A673 (cell line): Measurements from ENCODE around the gene ZNF48. TPM values are rescaled to one million over a fixed set of nuclear protein-coding genes. Genes with fewer than 3 reads are reported as not detected.

Source experiments
- BruUV-seq: library from RNA; stranded (reverse); fragments of 400-500 nt; replicated peaks from 2 replicates; lab custom pipeline; 2021; lab: Mats Ljungman, UMichigan
- CTCF ChIA-PET: fragments of 300-600 bp; sonication (Branson Sonifier 250); formaldehyde crosslinking; loops from one replicate; lab custom pipeline; 2022; ENCODE audit warnings: antibody characterized with exemption; lab: Charles Lee
- POLR2A ChIA-PET: fragments of 300-600 bp; sonication (Branson Sonifier 250); formaldehyde crosslinking; loops from one replicate; lab custom pipeline; 2022; ENCODE audit warnings: antibody characterized with exemption; ENCODE audit not compliant: low non-redundant PET; lab: Charles Lee
- DNase-seq: peaks from one replicate; pipeline ENCODE4 v3.0.0-alpha.2; 2015; ENCODE audit warnings: low spot score
- H3K27ac ChIP-seq: fragments of 200-600 bp; sonication (generic); 2 replicates; pipeline ENCODE4 v1.5.1; 2016; ENCODE audit warnings: mixed run types, low read depth, mild to moderate bottlenecking, mixed read lengths, antibody characterized with exemption, low read length; ENCODE audit not compliant: poor library complexity, severe bottlenecking
- H3K27me3 ChIP-seq: fragments of 200-600 bp; sonication (generic); replicated peaks from 2 replicates; pipeline ENCODE4 v1.6.1; 2017; ENCODE audit warnings: mixed run types, low read depth, mild to moderate bottlenecking, mixed read lengths, antibody characterized with exemption, low read length; ENCODE audit not compliant: insufficient read depth, poor library complexity
- H3K36me3 ChIP-seq: fragments of 200-600 bp; sonication (generic); 2 replicates; pipeline ENCODE4 v1.6.1; 2016; ENCODE audit warnings: mixed run types, mild to moderate bottlenecking, mixed read lengths, antibody characterized with exemption, low read length; ENCODE audit not compliant: insufficient read depth, poor library complexity, severe bottlenecking
- H3K4me1 ChIP-seq: fragments of 200-600 bp; sonication (generic); 2 replicates; pipeline ENCODE4 v1.6.1; 2017; ENCODE audit warnings: mixed run types, mild to moderate bottlenecking, mixed read lengths, antibody characterized with exemption, low read length; ENCODE audit not compliant: insufficient read depth, poor library complexity, severe bottlenecking
- H3K4me3 ChIP-seq: fragments of 200-600 bp; sonication (generic); 2 replicates; pipeline ENCODE4 v1.5.1; 2016; ENCODE audit warnings: low read depth, mixed run types, mild to moderate bottlenecking, mixed read lengths, low read length; ENCODE audit not compliant: poor library complexity, severe bottlenecking
- H3K9me3 ChIP-seq: fragments of 200-600 bp; sonication (generic); 2 replicates; pipeline ENCODE4 v1.6.1; 2016; ENCODE audit warnings: mixed run types, low read depth, mild to moderate bottlenecking, mixed read lengths, antibody characterized with exemption, low read length; ENCODE audit not compliant: poor library complexity, severe bottlenecking
- EZH2 ChIP-seq: fragments of 200-600 bp; sonication (generic); IDR thresholded peaks from 2 replicates; pipeline ENCODE4 v1.6.1; 2017; ENCODE audit warnings: borderline replicate concordance, low read depth, mild to moderate bottlenecking, mixed read lengths, antibody characterized with exemption, low read length; ENCODE audit not compliant: poor library complexity, severe bottlenecking
- intact Hi-C: fragments of 100-400 bp; cut with micrococcal nuclease; formaldehyde crosslinking; loops from one replicate; pipeline ENCODE4 v1.10.0; 2022; ENCODE audit not compliant: unreplicated experiment
- total RNA-seq: library from RNA; stranded (reverse); gene quantifications from 2 replicates; pipeline ENCODE4 v1.2.3, GENCODE V29; 2021
- TF ChIP-seq, protein P1 (sequence below): fragments of 300-800, 200-600 bp; sonication (generic); conservative IDR thresholded peaks from 2 replicates; pipeline ENCODE4 v1.5.1; 2017; ENCODE audit warnings: low read depth, mild to moderate bottlenecking, antibody characterized with exemption, low read length, moderate library complexity, mixed read lengths

Gene ZNF48
- total RNA-seq, 1 experiment from 2014 or later: 22.0 TPM

DNA sequence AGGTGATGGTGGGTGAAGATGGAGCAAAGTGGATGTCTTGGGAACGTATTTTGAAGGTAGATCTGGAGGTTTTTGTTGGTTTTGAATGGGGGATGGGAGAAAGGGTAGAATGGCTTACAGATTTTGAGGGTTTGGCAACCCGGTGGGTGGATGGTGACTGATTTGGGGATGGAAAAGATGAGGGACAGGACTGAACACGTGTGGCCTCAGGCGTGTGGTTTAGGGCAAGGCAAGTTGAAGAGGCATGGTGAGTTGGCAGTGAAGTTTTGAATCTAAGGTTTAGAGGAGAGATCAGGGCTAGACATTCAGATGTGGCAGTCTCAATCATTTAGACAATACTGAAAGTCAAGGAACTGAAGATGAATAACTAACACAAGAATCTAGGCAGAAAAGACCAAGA lies 39.6 kb downstream of the ZNF48 start:
- H3K27me3 ChIP-seq: no peaks in the 10 kb centered on the region
- peaks cover 6% of the 10 kb centered on the region for H3K4me1 ChIP-seq
- TF ChIP-seq, protein P1, sequence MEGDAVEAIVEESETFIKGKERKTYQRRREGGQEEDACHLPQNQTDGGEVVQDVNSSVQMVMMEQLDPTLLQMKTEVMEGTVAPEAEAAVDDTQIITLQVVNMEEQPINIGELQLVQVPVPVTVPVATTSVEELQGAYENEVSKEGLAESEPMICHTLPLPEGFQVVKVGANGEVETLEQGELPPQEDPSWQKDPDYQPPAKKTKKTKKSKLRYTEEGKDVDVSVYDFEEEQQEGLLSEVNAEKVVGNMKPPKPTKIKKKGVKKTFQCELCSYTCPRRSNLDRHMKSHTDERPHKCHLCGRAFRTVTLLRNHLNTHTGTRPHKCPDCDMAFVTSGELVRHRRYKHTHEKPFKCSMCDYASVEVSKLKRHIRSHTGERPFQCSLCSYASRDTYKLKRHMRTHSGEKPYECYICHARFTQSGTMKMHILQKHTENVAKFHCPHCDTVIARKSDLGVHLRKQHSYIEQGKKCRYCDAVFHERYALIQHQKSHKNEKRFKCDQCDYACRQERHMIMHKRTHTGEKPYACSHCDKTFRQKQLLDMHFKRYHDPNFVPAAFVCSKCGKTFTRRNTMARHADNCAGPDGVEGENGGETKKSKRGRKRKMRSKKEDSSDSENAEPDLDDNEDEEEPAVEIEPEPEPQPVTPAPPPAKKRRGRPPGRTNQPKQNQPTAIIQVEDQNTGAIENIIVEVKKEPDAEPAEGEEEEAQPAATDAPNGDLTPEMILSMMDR: no peak
- no peak for TF ChIP-seq EZH2
- no peak for DNase-seq
- no peaks in the 10 kb centered on the region for H3K36me3 ChIP-seq
- no peak overlapping the region for H3K4me3 ChIP-seq
- CTCF ChIA-PET: no interaction called here
- no peak overlapping the region for H3K27ac ChIP-seq
- intact Hi-C loops: no loop called here
- POLR2A ChIA-PET: interaction anchor here (0.7 kb wide), 1 partner anchor 8 kb away, joined by 27 read pairs; no protein-coding TSS in a partner anchor
- no peaks in the 10 kb centered on the region for H3K9me3 ChIP-seq
- no TSS peak for BruUV-seq

DNA sequence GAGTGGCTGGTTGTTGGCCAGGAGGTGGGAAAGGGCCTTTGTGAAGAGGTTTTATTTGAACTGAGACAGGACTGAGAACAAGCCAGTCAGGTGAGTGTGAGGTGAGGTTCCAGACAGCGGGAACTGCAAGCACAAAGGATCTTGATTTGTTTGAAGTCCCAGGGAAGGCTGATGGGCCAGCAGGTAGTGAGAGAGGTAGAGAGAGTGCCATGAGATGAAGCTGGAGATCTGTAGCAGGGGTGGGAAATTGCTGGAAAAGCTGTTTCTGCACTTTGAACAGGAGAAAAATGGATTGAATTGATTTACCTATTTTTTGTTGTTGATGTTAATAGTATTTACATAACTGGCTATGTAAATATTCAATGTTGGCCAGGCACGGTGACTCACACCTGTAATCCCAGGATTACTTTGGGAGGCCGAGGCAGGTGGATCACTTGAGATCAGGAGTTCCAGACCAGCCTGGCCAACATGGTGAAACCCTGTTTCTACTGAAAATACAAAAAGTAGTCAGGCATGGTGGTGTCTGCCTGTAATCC lies 42.4 kb downstream of the ZNF48 start:
- no peak for TF ChIP-seq EZH2
- TF ChIP-seq, protein P1: no peak
- Histone ChIP-seq H3K4me1 (no peaks in the 10 kb centered on the region), H3K27me3 (no peaks in the 10 kb centered on the region), H3K27ac (no peak overlapping the region), H3K9me3 (no peaks in the 10 kb centered on the region), H3K4me3 (no peak overlapping the region), H3K36me3 (no peaks in the 10 kb centered on the region)
- no peak for DNase-seq
- ChIA-PET POLR2A (no interaction called here), CTCF (no interaction called here)
- BruUV-seq: no TSS peak
- intact Hi-C loops: no loop called here

DNA sequence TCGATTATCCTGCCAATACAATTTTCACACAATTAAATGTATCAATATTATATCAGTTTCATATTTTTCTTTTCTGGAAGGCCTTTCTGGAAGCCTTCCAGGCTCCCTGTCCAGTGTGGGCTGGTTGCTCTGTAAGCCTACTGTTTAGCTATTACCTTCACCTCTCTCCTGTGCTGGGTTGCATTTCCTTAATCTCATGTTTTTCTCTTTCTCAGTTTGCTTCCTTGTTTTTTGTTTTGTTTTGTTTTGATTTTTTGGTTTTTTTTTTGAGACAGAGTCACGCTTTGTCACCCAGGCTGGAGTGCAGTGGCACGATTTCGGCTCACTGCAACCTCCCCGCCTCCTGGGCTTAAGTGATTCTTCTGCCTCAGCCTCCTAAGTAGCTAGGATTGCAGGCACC lies 43.6 kb downstream of the ZNF48 start:
- POLR2A ChIA-PET: no interaction called here
- TF ChIP-seq, protein P1: no peak
- TF ChIP-seq EZH2: no peak

More for the DNA sequence above, 43.6 kb downstream of the ZNF48 start:
- DNase-seq: no peak
- no peaks in the 10 kb centered on the region for H3K9me3 ChIP-seq
- CTCF ChIA-PET: no interaction called here
- no TSS peak for BruUV-seq
- H3K4me3 ChIP-seq: no peak overlapping the region
- H3K36me3 ChIP-seq: peaks cover 7% of the 10 kb centered on the region
- H3K27ac ChIP-seq: no peak overlapping the region
- H3K4me1 ChIP-seq: no peaks in the 10 kb centered on the region
- intact Hi-C loops: no loop called here
- H3K27me3 ChIP-seq: no peaks in the 10 kb centered on the region
